ENCODE measurements around the gene CCM2L.

DNA sequence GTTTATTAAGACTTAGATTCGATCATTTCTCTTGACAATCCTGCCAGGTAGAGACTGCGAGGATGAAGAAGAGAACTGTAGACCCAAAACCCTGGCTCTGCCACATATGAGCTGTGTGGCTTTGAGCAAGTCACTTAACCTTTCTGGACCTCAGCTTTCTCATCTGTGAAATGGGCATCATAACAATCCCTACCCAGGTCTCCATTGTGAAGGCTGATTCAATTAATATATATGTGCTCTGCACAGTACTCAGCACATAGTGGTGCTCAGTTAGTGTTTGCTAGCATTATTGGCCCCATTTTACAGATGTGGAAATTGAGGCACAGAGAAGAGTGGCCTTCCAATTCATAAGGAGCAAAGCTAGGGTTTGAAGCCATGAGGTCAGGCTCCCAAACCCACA is 34.4 kb upstream of the CCM2L start:
- TF ChIP-seq, protein P1, sequence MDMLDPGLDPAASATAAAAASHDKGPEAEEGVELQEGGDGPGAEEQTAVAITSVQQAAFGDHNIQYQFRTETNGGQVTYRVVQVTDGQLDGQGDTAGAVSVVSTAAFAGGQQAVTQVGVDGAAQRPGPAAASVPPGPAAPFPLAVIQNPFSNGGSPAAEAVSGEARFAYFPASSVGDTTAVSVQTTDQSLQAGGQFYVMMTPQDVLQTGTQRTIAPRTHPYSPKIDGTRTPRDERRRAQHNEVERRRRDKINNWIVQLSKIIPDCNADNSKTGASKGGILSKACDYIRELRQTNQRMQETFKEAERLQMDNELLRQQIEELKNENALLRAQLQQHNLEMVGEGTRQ (IDR thresholded peaks at IDR 0.05; ENCODE audit: borderline replicate concordance, low read depth, low read length): no peak
- TF ChIP-seq, protein P2, sequence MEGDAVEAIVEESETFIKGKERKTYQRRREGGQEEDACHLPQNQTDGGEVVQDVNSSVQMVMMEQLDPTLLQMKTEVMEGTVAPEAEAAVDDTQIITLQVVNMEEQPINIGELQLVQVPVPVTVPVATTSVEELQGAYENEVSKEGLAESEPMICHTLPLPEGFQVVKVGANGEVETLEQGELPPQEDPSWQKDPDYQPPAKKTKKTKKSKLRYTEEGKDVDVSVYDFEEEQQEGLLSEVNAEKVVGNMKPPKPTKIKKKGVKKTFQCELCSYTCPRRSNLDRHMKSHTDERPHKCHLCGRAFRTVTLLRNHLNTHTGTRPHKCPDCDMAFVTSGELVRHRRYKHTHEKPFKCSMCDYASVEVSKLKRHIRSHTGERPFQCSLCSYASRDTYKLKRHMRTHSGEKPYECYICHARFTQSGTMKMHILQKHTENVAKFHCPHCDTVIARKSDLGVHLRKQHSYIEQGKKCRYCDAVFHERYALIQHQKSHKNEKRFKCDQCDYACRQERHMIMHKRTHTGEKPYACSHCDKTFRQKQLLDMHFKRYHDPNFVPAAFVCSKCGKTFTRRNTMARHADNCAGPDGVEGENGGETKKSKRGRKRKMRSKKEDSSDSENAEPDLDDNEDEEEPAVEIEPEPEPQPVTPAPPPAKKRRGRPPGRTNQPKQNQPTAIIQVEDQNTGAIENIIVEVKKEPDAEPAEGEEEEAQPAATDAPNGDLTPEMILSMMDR (IDR thresholded peaks at IDR 0.05): no peak
- TF ChIP-seq NFIC (IDR thresholded peaks at IDR 0.05; ENCODE audit: borderline replicate concordance) (no peak), MXI1 (IDR thresholded peaks at IDR 0.05; ENCODE audit: low read depth, low read length) (no peak), MAX (IDR thresholded peaks at IDR 0.05; ENCODE audit: low read depth) (no peak)

Measured in SK-N-SH (cell line).